GM19023 (cell line): ENCODE data around the gene RFX1.
"Not testable (repeated sequence)": the region's sequence is repeated elsewhere in the genome, so short reads cannot be mapped to it uniquely, and the experiment has no call there.

Experiments
- ATAC-seq: cut with Tn5 transposase; IDR thresholded peaks from one replicate; pipeline ENCODE4 v1.9.1; 2021; ENCODE audit warnings: mild to moderate bottlenecking, moderate library complexity; ENCODE audit not compliant: unreplicated experiment

Gene RFX1

DNA sequence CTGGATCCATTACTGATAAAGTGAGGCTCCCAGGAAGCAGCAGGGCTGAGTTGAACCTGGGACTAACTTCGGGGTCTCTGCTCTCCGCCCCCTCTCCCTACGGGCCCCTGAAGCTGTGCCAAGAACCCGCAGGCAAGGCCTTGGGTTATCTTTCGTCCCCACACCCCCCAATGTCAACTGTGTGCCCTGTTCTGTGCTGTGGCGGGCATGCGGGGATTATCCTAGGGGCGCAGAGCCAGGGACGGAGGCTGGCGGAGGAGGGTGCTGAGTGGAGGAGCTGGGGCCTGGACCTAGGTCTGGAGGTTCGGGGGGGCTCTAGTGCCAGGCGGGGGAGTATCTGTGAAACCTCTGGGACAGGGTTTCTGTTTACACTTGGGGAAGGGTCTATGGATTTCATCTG, 26.4 kb downstream of the RFX1 start:
- ATAC-seq, result no peak

DNA sequence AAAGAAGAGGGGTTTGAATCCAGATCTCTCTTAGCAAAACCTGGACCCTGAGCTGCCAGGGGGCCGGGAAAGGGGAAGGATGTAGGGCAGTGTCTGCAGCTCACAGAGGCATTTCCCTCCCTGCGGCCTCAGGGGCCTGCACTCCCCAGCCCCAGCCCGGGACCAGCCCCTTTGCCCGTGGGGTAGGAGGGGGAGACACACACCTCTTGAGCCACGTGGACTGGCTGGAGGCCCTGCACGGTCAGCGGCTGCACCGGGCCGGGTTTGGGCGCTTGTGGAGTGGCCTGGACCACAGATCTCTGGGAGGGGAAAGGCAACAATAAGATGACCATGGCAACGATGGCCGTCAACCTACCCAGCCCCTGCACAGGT, 26.9 kb downstream of the RFX1 start:
- no peak for ATAC-seq

DNA sequence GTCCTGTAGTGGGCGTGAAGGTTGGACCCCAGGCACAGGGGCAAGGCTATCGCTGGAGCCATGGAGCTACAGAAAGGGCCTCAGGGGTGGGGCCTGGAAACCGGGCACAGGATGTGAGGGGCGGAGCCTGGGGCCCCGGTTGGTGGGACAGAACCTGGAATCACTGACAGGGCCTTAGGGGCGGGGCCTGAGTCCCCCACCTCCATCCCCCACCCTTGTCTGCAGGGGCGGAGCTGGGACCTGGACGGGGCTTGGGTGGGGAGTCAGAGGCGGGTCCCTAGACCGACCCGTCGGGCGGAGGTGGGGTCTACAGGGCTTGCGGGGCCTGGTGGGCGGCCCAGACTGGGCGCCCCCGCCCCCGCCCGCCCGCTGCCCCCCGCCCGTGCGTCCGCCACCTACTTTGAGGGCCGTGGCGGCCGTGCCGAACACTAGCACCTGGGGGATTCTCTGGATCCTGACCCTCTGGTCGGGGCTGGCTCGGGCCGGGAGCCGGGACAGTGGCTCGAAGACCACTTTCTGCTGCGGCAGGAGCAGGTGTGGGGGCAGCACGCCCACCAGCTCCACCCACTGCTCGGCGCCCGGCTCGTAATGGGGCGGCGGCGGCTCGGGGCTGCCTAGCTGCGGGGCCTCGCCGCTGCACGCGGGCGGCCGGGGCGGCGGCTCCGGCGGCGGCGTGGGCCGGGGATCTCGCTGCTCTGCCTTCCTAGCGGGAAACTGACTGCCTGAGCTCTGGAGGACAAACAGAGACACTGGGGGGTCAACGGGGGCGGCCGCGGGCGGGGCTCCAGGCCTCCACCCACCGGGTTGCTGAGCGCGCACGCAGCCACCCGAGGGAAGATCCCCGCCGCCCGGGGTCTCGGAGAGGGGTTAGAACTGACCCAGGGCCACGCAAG, 27.5 kb downstream of the RFX1 start:
- ATAC-seq, result no peak

DNA sequence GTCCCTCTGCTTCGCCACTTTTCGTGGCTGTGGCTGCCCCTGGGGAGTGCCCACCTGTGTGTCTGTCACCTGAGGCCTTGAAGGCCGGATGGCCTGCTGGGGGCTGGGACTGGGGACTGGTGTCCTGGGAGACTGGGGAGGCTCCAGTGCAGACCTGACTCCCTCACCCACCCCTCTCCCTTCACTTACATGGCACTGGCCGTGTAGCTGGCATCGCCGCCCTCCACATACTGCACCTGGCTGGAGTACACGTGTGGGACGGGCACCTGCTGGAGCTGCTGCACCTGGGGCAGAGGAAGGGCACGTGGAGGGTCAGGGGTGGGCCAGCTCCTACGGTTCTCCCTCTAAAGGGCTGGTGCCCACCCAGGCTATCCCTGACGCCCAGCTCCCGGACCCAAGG, 28.3 kb downstream of the RFX1 start:
- ATAC-seq, result no peak

DNA sequence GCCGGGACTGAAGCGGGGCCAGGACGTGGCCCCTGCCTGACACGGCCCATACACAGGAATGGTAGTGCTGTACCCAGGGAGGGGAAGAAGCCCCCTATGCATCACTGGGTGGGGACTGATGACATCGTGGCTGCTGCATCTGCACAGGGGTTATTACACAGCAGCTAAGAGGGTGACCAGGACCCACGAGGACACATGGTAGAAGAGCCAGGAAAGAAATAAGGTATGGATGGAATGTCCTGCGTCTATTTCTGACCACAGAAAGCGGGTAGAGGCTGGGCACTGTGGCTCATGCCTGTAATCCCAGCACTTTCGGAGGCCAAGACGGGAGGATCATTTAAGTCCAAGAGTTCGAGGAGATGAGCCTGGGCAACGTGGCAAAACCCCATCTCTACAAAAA, 29.7 kb downstream of the RFX1 start:
- ATAC-seq, result no peak

DNA sequence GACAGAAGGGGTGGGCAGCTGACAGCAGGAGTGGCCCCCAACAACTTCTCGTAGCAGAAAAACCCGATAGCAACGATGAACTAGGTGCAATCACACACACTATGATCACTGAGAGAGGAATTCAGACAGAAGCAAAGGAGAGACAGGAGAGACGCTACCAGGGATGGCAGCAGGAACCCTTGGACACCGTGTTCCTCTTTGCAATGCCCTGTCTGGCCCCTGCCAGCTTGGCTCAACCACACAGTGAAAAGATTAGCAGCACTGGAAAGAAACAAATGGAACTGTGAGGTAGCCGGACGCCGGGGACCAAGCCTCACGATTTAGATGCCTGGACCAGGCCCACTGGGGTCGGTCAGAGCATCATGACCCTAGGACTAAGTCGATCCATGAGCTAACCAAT, 30.2 kb downstream of the RFX1 start:
- no peak for ATAC-seq

DNA sequence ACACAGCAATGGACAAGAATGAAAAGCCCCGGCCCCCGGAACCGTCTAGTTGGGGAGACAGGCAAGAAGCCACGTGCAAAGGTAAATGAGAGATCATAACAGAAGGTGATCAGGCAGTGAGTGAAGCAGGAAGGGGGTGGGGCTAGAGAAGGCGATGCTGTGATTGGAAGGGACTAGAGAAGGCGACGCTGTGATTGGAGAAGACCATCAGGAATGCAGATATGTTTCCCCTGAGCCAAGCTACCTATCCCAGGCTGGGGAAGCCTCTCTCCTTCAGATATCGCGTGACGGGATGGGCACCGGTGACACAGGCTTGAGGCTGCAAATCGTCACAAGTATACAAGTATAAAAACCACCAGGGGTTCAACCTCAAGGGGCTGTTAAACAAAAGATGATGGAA, 32.0 kb downstream of the RFX1 start:
- ATAC-seq, result no peak

DNA sequence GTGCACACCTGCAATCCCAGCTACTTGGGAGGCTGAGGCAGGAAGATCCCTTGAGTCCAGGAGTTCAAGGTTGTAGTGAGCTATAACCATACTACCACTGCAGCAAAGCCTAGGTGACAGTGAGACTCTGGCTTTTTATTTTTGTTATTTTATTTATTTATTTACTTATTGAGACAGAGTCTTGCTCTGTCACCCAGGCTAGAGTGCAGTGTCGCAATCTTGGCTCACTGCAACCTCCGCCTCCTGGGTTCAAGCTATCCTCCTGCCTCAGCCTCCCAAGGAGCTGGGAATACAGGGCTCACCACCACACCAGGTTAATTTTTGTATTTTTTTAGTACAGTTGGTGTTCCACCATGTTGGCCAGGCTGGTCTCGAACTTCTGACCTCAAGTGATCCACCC, 32.6 kb downstream of the RFX1 start:
- not testable (repeated sequence) for ATAC-seq

DNA sequence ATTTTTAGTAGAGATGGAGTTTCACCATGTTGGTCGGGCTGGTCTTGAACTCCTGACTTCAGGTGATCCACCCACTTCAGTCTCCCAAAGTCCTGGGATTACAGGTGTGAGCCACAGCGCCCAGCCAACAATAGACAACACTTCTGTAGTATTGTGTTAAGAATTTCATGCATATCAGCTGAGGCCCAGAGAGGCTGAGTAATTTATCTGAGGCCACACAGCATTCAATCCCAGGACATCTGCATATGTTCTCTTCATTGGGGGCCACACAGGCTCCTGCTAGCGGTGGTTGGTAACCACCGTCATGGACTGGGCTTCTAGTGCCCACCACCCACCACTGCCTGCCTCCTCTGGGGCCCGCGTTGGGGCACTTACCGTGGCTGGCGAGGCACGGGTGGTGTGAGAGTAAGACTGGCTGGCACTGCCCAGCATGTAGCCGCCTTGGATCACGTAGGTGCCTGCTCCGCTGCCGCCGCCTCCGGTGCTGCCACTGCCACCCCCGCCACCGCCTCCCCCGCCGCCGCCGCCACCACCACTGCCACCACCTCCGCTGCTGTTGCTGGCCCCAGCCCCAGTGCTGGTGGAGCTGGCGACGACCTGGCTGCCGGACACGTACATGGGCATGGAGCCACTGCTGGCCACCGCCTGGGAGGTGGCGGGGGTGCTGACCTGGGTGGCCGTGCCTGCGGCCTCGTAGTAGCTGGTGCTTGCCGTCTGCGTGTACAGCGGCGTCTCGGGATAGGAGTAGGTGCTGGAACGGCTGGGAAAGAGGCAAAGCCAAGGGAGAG, 33.6 kb downstream of the RFX1 start:
- ATAC-seq, result no peak

DNA sequence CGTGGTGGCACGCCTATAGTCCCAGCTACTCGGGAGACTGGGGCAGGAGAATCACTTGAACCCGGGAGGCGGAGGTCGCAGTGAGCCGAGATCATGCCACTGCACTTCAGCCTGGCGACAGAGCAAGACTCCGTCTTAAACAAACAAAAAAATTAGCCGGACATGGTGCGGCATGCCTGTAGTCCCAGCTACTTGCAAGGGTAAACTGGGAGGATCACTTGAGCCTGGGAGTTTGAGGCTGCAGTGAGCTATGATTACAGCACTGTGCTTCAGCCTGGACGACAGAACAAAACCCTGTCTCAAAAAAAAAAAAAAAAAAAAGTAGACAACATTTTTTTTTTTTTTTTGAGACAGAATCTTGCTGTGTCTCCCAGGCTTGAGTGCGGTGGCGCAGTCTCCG, 34.3 kb downstream of the RFX1 start:
- not testable (repeated sequence) for ATAC-seq

DNA sequence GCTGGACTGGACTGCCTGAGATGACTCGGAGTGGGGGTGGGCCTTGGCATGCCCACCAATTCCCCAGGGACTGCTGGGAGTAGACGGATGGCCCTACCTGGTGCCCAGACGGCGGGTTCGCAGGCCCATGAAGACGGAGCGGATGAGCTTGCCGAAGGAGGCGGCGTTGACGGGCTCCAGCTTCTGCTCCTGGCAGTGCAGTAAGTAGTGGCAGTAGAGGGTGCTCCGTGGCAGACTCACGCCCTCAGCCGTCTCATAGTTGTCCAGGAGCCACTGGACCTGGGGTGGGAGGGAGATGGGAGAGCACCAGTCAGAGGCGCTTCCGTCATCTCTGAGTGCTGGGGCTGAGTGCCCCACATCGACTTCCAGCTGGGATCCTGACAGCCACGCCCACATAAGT, 36.2 kb downstream of the RFX1 start:
- ATAC-seq, result no peak

DNA sequence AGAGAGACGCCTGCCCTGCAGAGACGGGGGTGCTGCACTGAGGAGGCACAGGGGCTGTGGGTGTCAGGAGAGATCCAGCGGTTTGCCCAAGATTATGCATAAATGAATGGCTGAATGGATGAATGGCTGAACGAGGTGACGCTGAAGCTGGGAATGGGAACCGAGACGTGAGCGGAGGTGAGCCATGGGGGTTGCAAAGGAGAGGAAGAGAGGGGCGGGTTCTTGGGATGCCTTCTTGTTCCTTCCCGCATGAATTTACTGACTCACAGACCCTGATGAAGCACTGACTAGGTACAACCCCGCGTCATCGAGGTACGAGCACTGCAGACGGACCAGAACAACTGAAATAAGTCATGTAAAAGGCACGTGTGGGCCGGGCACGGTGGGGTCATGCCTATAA, 37.1 kb downstream of the RFX1 start:
- ATAC-seq, result no peak

DNA sequence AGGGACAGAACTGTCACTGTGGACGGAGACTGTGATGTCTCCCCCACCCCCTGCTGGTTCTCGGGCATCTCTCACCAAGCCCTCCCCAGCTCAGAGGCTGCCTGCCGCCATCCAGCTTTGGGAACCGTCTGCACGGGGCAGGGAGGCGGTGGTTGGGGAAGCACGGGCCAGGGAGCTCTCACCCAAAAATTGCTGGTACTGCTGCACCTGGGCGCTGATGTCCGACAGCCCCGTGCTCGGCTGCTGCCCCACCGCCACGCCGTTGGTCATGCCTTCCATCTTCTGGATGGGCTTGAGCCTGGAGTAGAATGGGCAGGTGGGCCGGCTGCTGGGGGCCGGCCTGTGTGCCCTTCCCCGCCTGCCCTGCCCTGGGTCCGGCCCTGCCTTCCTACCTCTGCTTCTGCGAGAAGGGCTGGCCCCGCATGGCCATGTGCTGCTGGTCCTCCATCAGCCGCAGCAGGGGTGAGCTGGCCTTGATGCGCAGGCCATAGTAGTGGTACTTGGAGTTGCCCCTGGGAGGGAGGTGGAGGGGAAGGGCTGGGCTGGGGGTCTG, 37.7 kb downstream of the RFX1 start:
- ATAC-seq, result no peak

DNA sequence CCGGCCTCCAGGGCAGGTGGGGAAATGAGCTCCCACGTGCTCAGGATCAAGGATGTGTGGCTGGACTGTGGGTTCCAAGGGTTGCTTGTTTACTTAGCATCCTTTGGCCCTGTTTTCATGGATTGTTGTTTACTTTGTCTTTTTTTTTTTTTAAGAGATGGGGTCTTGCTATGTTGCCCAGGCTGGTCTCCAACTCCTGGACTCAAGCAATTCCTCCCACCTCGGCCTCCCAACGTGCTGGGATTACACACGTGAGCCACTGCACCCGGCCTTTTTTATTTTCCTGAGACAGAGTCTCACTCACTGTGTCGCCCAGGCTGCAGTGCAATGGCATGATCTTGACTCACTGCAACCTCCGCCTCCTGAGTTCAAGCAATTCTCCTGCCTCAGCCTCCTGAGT, 38.9 kb downstream of the RFX1 start:
- ATAC-seq, result not testable (repeated sequence)

DNA sequence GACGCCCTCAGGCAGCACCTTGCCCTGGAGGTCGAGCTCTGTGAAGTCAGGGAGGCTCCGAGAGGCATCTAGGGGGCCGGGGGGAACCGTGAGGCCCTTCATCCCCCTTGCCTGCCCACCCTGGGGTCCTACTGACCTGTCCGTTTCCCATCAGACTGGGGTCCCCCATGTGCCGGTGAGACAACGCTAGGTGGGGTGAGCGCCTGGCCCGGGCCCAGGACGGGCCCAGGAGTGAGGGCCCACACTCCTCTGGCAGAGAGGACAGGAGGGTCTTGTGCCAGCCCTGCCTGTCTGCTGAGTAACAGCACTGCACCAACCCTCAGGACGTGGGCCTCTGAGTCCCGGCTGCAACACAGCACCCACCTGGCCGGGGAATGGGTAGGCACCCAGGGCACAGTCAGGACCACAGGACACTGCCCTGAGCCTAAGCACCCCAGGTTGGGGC, 39.4 kb downstream of the RFX1 start:
- no peak for ATAC-seq

DNA sequence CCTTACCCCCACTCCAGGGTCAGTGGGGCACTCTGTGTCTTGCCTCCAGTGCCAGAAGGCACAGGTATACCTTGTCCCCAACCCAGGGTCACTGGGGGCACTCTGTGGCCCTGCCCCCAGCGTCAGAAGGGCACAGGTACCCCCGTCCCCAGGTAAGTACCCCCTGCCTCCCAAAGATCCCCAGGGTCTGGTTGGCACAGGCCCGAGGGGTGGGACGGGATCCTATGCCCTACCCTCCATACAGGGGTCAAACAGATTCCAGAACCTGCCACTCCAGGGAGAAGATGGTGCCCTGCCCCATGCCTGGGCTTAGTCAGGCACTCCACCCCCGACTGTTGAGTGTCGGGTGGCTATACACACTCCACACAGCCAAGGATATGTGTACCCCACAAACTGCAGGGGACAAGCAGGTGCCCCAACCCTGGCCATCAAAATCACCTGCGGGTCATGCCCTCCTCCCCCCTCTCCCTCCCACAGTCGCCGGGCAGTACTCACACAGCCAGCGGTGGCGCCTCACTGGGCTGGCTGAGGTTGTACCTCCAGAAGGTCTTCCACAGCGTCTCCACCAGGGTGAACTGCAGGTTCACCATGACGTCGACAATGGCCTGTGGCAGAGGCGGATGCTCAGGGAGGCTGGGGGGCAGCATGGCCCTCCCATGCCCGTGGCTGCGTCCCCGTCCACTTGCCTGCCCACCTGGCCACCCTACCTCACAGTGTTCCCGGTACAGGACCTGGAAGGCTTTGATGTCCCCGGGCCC, 40.0 kb downstream of the RFX1 start:
- no peak for ATAC-seq

DNA sequence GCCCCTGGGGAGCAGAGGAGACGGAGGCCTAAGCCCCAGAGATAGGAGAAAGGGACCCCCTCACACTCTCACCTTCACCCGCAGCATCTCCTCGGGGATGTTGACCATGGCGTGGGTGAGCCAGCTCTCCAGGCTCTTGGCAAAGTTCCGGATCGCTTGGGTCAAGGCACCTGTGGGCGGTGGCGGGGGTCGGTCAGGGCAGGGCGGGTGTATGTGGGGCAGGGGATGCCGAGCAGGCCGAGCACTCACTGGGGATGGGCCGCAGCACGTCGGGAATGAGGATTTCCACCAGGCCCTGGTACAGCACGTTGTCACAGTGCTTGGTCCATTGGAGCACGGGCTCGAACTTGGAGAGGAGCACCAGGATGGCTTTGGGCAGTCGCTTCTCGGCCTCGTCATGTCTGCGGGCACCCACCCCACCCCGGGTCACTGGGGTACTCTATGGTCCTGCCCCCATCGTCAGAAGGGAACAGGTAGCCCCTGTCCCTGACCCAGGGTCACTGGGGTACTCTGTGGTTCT, 40.7 kb downstream of the RFX1 start:
- no peak for ATAC-seq

DNA sequence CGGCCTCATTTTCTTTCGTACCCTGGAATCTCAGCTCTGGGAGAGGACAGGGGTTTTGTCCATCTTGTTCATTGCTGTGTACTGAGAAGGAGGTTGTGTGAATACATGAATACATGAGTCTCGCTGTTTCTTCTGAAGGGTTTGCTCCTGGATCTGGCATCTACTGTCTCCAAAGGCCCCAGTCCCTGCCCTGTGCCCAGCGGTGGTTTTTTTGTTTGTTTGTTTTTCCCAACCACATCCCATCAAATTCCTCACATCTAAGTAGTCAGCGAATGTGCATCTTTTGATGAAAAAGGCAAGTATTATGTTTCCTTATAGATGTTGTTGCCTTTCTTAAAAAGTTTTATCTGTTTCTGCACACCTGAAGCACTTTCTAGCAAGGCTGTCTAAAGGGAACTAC, 41.3 kb downstream of the RFX1 start:
- ATAC-seq, result no peak

DNA sequence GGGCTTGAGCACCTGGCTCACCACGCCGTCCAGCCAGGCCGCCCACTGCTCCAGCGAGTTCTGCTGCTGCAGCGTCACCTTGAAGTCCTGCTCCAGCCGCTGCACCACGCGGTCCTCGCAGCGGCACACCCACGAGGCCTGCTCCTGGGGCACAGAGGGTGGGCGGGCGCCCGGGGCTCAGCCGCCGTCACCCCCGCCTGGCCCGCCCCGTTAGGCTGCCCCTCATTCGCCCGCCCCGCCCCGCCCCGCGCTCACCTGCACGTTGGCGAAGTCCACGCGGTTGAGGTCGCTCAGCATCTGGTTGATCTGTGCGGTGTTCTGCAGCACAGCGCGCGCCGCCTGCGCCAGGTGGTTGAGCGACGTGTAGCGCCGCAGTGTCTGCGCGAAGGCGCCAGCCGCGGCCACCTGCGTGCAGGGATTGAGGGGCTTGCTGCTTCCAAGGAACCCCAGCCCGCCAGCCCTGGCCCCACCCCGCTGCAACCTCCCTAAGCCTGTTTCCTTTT, 42.5 kb downstream of the RFX1 start:
- no peak for ATAC-seq

DNA sequence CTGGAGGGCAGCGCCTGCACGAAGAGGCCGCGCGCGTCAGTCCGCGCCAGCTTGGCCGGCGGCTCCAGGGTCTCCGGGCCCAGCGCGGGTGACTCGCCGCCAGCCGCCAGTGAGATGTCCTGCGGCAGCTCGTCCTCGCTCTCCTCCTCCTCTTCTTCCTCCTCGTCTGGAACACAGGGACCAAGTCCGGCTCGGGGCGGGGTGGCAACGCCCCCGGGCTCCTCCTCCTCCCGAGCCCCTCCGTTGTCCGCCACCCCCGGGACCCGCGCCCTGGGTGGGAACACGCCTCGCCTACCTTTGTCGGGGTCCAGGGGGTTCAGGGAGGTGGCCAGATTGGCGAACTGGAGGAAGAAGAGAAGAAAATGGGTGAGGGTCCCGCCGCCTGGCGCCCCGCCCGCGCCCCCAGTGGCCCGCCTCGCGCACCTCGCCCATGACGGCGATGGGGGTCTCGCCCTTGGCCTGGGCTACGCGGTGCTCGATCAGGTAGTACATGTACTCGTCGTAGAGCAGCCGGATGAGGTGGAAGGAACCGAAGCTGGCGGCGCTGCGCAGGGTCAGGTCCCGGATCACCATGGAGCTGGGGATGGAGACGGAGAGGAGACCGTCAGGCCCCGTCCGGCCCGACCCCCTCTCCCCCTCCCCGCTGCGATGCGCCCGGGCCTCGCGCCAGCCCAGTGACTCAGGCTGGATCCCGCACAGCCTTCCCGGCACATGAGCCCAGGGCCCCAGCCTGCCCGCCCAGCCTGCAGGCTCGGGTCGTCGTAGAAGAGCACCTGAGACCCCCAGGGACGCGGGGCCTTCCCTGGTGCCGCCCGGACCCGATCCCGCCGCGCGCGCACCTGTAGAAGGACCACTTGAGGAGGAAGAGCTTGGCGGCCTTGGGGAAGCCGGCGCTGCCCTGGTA, 43.2 kb downstream of the RFX1 start:
- no peak for ATAC-seq
